GM20431 (cell line): ENCODE results near the gene IFNAR2.

Source experiments
- in situ Hi-C: fragments of 300-500 bp; cut with MseI, MboI; formaldehyde crosslinking; loops from one replicate; pipeline ENCODE4 v1.15.0; 2020; ENCODE audit warnings: low sequenced_read_pairs; ENCODE audit not compliant: unreplicated experiment

IFNAR2 gene

DNA sequence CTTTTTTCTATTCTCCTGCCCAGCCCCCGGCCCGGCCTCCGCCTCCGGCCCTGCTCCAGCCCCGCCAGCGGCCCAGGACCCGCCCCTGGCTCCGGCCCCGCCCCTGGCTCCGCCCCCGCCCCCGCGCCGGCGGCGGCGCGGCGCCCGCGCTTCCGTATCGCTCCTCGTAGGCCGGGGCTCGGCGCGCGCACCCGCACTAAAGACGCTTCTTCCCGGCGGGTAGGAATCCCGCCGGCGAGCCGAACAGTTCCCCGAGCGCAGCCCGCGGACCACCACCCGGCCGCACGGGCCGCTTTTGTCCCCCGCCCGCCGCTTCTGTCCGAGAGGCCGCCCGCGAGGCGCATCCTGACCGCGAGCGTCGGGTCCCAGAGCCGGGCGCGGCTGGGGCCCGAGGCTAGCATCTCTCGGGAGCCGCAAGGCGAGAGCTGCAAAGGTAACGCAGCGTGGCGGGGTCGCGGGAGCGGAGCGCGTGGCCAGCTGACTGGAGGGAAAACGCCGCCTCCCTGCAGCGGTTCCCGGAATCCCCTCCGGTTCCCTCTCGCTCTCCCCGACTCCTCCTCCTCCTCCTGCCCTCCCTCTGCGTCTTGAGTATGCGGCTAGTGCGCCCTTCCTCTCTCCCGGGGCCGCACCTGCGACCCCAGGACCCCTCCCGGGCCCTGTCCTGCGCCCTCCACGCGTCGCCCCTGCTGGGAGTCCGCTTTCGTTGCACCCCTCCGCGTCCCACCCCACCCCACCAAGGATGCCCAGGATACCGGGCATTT, at the start of gene IFNAR2:
TSS of gene IFNAR2 (plus strand) at position 155 of the 761 bp plus-strand sequence. CDS start 11,985 bp downstream, outside the sequence.
- in situ Hi-C loops: no loop called here

DNA sequence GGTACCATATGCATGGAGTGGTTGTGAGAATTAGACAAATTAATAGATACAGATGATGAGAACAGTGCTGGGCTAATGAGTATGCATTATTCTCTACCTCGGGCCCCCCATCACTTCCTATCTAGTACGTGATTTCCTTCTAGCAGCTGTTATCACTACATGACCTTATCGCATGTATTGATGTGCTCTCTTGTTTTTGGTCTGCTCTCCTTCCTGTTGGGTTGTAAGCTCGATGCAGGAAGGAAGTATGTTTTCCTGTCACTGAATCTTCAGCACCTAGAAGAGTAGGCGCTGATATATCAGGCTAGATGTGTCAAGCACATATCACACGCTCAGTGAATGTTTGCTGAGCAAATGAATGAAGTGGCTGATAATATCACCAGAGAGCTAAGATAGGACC, 43.9 kb upstream of the IFNAR2 start:
- in situ Hi-C loops: no loop called here

DNA sequence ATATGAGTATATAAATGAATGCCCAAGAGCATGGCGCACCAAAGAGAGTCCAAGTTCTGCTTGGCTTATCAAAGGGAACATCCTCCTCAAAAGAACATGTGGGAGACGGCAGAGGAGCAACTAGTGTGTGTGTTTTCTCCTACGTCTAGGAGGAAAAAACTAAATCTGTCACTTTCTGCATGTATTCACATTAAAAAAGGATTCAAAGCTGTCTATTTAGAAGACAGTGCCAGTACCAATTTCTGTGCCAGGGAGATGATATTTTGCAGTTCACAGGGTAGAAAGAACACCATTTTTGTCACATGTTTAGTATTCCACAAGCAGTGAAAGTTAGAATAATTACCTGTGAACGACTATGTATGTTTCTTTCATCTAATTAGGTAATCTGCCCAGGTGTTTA, 42.5 kb upstream of the IFNAR2 start:
- in situ Hi-C loops: no loop called here

DNA sequence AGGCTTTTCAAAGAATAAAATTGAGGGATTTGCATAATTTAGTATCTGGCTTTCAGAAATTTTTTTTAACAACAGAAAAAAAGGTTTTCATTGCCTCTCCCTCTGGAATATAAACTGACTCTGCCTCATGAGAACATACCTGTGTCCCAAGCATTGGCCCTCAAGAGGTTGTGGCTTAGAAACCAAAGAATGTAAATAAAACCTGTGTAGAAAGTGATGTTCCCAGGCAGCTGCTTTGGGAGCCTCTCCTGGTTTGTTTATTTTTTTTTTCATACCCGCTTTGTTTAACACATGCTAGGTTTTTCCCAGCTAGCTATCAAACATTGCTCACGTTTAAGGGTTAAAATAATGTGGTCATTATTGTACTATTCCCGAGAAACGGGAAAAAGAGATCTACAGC, 40.5 kb upstream of the IFNAR2 start:
- in situ Hi-C loops: no loop called here

DNA sequence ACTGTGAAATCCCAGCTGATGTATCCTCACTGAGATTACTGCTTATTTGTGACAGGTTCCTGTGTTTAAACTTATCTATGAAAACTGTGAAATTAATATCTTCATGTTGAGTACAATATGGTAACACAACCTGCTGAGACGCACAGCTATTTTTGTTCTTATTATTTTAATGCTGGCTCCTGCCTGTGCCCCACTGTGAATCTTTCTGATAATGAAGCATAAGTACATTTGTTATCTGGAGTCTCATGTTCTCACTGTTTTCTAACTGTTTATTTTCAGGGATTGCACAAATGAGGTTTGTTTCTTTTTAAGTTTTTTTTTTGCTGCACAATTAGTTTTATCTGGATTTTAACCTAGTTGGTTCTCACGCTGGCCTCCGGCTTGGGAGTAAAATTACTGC, 39.9 kb upstream of the IFNAR2 start:
- in situ Hi-C loops: loop anchor here (10.0 kb wide), 1 partner anchor 345 kb away; no protein-coding TSS in a partner anchor

DNA sequence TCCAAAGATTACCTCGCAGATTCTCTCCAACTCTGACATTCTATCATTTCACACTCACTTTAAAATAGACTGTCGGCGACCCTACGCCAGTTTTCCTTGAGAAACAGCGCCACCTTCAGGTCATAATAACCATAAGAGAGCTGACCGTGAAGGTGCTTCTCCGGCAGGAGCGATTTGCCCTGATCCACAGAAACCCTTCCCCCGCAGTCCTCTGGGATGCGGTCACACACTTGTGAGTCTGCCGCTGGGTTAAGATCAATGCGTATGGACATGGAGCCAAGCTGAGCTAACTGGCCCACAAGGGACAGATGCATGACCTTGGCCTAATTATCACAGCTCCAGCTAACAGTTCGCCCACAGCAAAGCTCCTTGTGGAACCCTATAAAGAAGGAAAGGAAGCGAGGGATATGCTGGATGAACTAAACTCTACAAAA, 32.8 kb upstream of the IFNAR2 start:
- in situ Hi-C loops: loop anchor here (10.0 kb wide), 1 partner anchor 352 kb away; no protein-coding TSS in a partner anchor

DNA sequence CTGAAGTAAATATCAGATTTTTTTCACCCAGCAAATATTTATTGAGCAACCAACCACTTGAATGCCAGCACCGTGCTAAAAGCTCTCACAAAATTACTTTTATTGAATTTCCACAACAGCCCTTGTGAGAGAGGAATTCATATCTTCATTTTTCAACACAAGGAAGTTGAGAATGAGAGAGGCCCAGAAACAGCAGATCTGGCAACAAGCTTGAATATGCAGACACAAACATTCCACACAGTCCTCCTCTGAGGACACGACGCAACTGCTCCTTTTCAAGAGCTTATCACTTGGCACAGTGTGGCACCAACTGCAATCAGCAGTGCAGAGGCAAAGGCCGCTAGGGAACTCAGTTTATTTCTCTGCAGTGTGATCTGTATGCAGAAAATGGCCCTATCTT, 32.2 kb upstream of the IFNAR2 start:
- in situ Hi-C loops: loop anchor here (10.0 kb wide), 1 partner anchor 353 kb away; no protein-coding TSS in a partner anchor

DNA sequence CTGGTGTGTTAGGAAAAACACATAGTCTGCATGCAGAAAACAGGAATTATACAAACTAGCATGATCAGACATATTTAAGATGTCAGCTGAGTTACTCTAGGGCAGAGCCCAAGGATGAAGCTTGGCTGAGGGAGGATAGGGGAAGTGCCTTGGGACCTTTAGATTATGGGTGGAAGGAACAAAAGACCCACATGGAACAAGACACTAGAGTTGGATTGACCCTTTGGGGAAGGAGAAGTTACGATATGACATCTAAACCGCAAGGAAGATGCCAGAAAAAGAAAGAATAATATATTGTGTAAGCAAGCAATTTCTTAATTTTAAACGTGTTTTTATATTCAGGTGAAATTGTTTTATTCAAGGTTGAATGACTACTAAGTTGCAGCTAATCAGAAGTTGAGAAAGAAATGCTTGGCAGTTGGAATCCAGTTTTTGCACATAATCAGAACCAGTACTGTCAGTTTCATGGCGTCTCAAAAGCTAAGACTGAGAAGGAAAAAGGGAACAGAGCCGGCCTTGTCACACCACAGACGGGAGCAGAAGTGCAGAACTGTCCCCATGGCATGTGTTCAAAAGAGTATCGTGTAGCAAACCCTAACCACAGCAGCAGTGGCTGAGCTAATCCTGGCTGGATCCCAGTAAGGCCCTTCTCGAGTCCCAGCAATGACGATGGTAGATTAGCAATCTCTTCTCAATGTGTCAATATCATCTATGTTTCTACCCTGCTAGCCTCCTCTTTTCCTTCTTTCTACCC, 31.2 kb upstream of the IFNAR2 start:
- in situ Hi-C loops: loop anchor here (10.0 kb wide), 1 partner anchor 354 kb away; no protein-coding TSS in a partner anchor

DNA sequence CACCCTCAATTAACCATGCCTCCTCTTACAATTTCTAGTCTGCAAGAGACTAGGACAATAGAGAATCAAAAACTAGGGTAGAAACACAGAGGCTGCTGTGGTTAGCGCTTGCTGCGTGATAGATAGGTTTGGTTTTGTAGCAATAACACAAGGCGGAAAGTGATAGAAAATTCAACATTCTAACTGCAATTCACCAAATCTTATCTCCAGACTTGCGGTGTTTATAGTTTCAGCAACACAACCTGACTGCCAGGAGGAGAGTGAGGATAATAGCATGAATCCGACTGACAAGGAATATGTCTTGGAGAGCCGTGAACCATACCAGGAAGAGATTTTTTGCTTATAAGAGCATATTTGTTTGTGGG, 30.7 kb upstream of the IFNAR2 start:
- in situ Hi-C loops: loop anchor here (10.0 kb wide), 1 partner anchor 354 kb away; no protein-coding TSS in a partner anchor

DNA sequence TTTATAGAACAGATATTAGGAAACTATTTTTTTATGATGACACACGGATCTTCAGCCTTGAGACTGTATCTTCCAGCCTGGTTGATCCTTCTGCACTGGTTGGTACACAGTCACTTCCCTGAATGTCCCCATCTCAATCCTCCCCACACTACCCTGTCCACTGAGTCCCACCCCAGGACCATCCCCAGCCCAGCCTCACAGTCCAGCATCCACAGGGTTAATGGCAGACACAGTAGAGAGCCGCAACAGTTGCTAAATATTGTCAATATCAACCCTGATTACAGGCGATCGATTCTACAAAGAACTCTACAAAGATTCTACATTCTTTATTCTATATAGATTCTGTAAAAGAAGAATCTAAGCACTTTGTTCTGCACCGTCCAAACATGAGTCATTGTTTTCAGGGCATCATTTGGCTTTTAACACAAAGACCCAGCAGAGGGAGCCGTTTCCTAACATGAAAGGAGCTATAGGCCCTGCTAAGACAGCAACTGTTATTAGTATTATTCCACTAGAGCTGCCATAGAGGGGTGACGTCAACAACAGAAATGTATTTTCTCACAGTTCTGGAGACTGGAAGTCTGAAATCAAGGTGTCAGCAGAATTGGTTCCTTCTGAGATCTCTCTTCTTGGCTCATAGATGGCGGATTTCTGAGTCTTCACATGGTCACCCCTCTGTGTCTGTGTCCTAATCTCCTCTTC, 30.1 kb upstream of the IFNAR2 start:
- in situ Hi-C loops: loop anchor here (10.0 kb wide), 2 partner anchors 245 to 355 kb away; no protein-coding TSS in a partner anchor

DNA sequence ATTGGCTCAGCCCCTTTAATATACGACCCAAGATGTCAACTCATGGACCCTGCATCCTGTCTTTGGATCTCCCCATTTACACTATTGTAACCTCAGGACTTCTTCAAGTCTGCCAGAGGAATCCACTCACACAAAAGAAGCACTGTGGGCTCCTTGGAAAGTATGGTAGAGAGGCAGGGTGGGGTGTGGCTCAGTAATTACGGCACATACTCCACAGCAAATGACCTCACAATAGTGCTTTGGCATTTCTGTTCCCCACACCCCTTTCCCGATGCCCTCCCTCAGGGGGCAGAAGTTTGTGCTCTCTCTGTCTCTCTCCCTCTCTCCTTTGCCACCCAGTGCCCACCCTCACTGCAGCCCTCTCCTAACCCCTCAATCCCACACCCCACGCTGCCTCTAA, 27.8 kb upstream of the IFNAR2 start:
- in situ Hi-C loops: loop anchor here (10.0 kb wide), 1 partner anchor 243 kb away; no protein-coding TSS in a partner anchor

DNA sequence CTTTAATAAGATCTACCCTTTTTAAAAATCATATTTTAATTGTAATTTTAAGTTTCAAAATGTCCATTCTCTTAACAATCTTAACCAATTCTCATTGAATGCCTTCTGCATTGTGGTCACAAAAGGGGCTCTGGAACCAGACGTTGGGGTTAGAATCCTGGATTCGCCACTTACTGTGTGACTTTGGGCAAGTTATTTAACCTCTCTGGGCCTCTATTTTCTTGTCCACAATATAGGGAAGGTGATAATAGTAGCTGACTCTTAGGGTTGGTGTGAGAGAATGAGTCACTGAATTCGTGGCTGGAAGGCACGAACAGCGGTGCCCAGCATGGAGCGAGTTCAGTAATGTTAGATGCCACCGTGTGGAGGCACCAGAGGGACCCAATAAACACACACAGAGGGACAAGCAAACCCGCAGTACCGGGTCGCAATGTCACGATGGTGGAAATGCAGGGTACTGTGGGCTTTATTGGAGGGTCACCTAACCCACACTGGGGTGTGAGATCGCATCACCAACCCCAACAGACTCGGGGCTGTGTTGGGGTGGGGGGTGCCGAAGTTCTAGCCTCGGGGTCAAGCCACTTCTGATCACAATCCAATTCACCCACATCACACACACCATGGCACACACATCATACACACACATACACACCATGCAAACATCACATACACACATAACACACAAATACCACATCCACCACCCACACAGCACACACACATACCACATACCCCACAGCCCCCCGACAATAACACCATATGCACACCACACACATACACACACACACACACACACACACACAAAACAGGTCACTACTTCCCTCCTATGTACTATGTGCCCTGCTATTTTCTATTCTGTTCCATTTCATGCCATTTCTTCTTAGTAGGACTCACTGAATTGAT, 27.0 kb upstream of the IFNAR2 start:
- in situ Hi-C loops: loop anchor here (10.0 kb wide), 1 partner anchor 242 kb away; no protein-coding TSS in a partner anchor

DNA sequence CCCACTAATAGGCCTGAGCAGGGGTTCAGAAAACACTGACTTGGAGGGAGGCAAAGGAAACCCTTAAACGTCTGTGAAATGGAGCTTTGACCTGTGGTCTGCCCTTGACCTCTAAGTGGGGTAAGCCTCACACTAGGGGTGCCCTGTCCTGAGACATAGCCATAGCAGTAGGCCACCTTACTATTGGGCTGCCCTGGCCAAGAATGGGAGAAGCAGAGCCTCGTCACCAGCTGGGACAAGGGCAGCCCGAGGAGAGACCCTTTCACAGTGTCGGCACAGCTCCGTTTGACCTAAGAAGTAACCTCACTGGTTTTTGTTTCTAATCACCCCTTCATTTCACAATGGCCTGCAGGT, 26.4 kb upstream of the IFNAR2 start:
- in situ Hi-C loops: loop anchor here (10.0 kb wide), 1 partner anchor 241 kb away; no protein-coding TSS in a partner anchor

DNA sequence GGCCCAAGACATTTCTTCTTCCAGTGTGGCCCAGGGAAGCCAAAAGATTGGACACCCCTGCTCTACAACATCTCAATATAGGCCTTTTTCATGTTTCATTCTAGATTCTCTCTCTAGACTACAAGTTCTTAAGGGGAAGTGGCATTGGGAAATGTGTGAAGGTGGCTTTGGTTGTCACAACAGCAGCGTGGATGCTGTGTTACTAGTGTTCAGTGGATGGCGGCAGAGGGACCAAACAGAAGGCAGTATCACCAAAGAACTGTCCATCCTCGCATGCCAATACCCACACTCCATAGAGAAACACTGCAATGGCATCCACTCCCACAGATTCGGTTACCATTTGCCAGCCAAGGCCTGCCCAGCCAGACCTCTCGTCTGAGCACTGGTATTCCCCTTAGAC, 24.3 kb upstream of the IFNAR2 start:
- in situ Hi-C loops: loop anchor here (10.0 kb wide), 1 partner anchor 239 kb away; no protein-coding TSS in a partner anchor

DNA sequence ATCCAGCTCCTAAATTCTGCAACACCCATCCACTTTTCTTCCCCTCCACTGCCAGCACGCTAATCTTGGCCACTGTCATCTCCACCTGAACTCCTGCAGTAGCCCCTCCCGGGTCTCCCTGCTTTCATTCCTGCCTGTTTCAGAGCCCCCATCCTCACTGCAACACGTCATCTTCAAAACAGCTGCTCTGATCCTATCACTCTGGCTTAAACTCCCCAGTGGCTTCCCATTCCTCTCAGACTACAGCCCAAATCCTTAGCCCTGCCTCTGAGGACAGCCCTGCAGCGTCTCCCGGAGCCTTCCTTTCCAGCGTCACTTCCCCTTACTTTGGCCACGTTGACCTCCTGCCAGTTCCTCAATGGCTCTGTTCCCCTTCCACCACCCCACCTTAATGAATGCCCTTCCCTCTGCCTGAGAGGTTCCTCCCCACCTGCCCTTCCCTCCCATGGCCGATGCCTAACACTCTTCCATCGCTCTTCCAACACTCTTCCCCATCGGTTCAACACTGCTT, 22.9 kb upstream of the IFNAR2 start:
- in situ Hi-C loops: loop anchor here (10.0 kb wide), 1 partner anchor 238 kb away; no protein-coding TSS in a partner anchor

DNA sequence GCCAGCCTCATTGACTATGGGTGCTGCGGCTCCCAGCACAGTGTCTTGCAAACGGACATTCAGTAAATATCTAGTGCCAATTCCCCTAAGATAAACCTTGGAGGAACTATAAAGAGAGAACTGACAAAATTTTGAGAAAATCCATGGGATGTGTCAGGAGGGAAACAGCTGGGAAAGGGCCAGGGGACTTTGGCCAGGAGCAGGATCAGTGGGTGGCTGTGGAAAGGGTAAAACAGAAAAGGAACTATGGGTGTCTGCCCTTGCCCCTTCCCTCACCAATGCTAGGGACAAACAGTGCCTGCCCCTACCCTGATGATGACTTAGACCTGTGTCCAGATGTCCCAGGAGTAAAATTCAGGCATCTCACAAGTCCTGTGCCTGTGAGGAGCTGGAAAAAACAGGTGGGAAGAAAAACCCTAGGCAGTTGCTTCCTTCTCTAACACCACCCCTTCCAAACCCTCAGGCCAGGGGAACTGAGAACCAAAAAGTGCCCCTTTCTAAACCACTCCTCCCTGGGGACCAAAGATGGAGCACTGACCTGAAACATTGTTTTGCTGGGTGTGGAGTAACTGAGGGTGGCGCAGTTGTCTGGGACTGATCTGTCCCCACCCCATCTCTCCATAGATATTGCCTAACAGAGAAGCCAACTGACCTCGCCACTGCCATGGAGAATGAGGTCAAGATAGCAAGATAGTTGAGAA, 22.1 kb upstream of the IFNAR2 start:
- in situ Hi-C loops: loop anchor here (10.0 kb wide), 1 partner anchor 237 kb away; no protein-coding TSS in a partner anchor

DNA sequence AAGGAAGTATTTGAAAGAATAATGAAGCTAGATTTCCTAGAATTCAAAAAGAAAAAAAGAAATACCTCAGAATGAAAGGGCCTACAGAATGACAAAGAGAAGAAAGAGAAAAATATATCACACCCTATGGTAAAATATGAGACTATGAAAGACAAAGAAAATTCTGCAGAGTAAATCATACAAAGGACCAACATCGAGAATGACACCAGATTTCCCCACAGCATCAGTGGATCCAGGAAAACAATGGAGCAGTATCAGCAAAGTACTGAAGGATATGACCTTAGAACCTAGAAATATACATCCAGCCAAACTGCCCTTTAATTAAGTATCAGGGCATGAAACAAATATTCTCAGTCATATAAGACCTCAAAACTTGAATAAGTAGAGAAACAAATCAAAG, 21.2 kb upstream of the IFNAR2 start:
- in situ Hi-C loops: loop anchor here (10.0 kb wide), 1 partner anchor 236 kb away; no protein-coding TSS in a partner anchor

DNA sequence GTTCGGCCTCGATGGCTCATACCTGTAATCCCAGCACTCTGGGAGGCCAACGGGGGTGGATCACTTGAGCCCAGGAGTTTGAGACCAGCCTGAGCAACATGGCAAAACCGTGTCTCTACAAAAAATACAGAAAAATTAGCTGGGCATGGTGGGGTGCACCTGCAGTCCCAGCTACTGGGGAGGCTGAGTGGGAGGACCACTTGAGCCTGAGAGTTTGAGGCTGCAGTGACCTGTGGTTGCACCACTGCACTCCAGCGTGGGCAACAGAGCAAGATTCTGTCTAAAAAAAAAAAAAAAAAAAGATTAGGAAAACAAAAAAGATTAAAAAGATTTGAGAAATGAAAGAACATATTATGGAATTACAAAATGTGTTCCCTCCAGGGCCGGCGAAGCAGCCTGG, 18.4 kb upstream of the IFNAR2 start:
- in situ Hi-C loops: no loop called here
